IPS-15b (cell line): ENCODE data around the gene CEACAM1.
A peak's percentile ranks its signal among the peaks of the same experiment; 100 is the strongest.

Experiments
- H3K27me3 ChIP-seq: one replicate; pipeline ENCODE4 v1.6.1; 2013; ENCODE audit warnings: low read length; ENCODE audit not compliant: control insufficient read depth, insufficient read depth
- H3K36me3 ChIP-seq: one replicate; pipeline ENCODE4 v1.6.1; 2013; ENCODE audit warnings: low read length; ENCODE audit not compliant: control insufficient read depth, insufficient read depth
- H3K4me1 ChIP-seq: one replicate; pipeline ENCODE4 v1.6.1; 2013; ENCODE audit warnings: mild to moderate bottlenecking, low read length; ENCODE audit not compliant: control insufficient read depth, insufficient read depth
- H3K4me3 ChIP-seq: one replicate; pipeline ENCODE4 v1.5.1; 2013; ENCODE audit warnings: low read depth, low read length
- H3K9ac ChIP-seq: one replicate; pipeline ENCODE4 v1.6.1; 2013; ENCODE audit warnings: low read depth, mild to moderate bottlenecking, low read length
- H3K9me3 ChIP-seq: one replicate; pipeline ENCODE4 v1.6.1; 2013; ENCODE audit warnings: mild to moderate bottlenecking, low read length; ENCODE audit not compliant: control insufficient read depth, insufficient read depth

CEACAM1 gene

DNA sequence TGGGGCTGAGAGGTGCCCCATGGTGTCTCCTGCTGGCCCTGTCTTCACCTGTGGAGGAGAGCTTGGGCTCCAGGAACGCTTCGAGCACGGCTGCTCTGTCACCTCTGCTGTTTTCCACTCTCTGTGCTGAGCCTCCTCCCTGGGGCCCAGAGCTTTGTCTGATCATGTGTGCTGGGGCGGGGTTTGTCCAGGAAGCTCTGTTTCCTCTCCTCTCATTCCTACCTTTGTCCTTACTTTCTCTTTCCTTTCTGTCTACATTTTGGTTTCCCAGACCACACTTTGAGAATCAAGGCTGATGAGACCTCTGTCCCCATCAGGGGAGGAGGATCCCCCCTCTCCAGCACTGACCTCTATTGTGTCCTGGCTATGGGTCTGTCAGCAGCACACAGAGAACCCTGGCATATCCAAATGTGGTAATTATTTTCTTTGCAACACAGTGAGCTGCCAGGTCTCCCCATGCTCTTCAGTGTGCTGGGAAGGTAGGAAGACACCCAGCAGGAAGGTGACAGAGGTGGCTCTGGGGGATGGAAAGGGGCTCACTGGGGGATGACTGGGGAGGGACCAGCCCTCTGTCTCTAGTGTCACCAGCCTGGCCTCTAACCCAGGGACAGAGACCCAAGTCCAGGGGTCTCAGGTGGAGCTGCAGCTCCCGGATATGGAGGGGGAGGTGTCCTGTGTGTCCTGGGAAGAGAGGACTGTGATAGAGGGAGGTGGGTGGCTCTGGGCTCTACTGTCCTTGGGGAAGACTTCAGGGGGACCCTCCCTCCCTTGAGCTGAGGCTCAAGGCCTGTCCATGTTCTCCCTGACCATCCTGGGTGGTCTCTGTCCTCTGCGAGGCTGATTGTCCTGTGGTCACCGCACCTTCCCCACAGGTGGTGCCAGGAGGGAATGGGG lies at the start of gene CEACAM1:
CEACAM1 (minus strand) TSS at position 128 of the 894 bp plus-strand sequence; CDS start at position 21, 107 bp downstream.
- Histone ChIP-seq H3K36me3 (no peaks in the 10 kb centered on the region), H3K9me3 (no peaks in the 10 kb centered on the region), H3K4me1 (peaks cover 13% of the 10 kb centered on the region), H3K9ac (peak within 1 kb of the TSS; percentile 20), H3K27me3 (no peaks in the 10 kb centered on the region), H3K4me3 (no peak within 1 kb of the TSS)

DNA sequence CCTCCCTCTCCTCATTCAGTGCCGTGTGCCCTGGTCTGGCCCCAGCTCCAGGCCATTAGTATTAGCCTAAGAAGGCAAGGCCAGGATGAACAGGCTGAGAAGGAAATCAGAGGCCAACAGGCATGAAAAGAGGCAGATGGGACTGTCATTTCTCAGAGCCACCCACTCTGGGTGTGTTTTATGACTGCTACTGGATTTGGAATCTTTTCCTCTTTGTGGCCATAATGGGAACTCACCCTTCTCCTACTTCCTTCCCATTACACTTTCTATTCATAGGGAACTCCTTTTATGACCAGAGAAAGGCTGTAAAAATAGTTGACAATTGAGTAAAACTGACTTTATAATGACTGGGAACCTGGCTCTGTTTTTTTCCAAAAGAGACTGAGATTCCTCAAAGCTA lies 48.7 kb upstream of the CEACAM1 start:
- no peaks in the 10 kb centered on the region for H3K27me3 ChIP-seq

DNA sequence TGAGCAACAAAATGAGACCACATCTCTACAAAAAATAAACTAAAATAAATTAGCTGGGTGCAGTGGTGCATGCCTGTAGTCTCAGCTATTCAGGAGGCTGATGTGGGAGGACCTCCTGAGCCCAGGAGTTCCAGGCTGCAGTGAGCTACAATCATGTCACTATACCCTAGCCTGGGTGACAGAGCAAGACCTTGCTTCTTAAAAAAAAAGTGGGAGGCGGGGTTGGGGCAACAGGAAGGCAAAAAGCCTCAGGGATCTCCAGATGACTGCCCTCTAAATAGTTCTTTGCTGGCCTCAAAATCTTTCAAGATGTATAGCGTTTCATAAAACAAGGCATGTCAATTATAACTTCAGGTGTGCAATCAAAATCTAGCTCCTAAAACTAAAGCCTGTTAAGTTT lies 48.0 kb upstream of the CEACAM1 start:
- H3K27me3 ChIP-seq: no peaks in the 10 kb centered on the region
- no peak overlapping the region for H3K4me3 ChIP-seq
- no peaks in the 10 kb centered on the region for H3K36me3 ChIP-seq
- H3K4me1 ChIP-seq: peaks cover 5% of the 10 kb centered on the region
- no peak overlapping the region for H3K9ac ChIP-seq
- H3K9me3 ChIP-seq: no peaks in the 10 kb centered on the region

More for the DNA sequence above, 48.7 kb upstream of the CEACAM1 start:
- Histone ChIP-seq H3K4me3 (no peak overlapping the region), H3K36me3 (no peaks in the 10 kb centered on the region), H3K9me3 (no peaks in the 10 kb centered on the region), H3K9ac (no peak overlapping the region), H3K4me1 (peaks cover 5% of the 10 kb centered on the region)

DNA sequence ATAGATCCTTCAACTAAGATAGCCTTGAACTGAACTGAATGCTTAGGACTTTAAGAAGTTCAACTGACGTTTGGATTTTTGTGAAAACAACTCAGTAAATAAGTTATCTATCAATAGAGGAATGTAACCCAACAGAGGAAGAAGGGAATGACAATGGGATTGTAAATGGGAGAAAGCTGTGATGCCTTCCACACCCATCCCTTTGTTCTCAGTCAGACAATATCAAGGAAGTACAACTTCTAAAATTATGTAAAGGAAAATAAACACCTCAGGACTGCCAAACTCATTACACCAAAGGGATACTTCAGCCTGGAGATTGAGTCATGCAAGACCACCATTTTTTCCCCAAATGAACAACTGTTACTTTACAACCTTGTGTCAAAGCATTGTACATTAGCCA lies 45.4 kb upstream of the CEACAM1 start:
- no peaks in the 10 kb centered on the region for H3K36me3 ChIP-seq
- H3K4me1 ChIP-seq: peaks cover 5% of the 10 kb centered on the region
- no peak overlapping the region for H3K4me3 ChIP-seq
- H3K9ac ChIP-seq: no peak overlapping the region
- H3K27me3 ChIP-seq: no peaks in the 10 kb centered on the region
- no peaks in the 10 kb centered on the region for H3K9me3 ChIP-seq

DNA sequence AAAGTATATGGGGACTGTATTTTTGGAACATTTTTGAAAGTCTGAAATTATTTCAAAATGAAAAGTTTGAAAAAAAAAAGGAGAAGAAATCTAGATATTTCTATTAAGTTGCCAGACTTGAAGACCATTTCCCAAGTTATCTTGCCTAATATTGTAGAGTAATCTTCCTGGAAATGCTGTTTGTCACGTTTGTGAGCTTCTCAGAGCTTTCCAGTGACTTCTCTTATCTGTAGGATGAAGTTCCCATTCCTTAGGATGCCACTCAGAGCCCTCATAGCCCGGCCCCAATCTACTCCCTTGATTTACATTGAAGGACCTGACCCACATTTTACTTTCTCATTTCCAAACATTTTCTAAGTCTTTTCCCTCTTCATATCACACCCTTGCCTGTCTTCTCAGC lies 42.8 kb upstream of the CEACAM1 start:
- Histone ChIP-seq H3K9me3 (no peaks in the 10 kb centered on the region), H3K9ac (no peak overlapping the region), H3K4me3 (no peak overlapping the region), H3K36me3 (no peaks in the 10 kb centered on the region), H3K27me3 (no peaks in the 10 kb centered on the region), H3K4me1 (peaks cover 5% of the 10 kb centered on the region)

DNA sequence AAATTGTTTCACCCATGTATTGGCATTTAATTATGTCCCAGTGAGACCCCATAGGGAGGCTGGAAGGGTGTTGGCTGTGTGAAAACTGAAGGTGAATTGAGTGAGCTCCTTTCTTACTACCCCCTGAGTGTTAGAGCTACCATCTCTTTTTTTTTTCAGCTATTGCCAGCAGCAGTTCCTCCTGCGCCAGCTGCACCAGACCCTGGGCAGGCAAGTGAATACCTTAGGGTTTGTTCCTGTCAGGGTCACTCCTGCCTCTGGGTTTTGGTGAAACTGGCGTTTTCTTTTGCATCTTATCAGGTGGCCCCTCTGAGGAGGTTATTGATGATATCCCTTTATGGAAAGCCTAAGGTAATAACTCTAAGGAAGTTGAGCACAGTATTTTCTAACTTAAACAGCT lies 40.9 kb upstream of the CEACAM1 start:
- Histone ChIP-seq H3K4me1 (peaks cover 5% of the 10 kb centered on the region), H3K27me3 (no peaks in the 10 kb centered on the region), H3K9me3 (no peaks in the 10 kb centered on the region), H3K9ac (no peak overlapping the region), H3K36me3 (no peaks in the 10 kb centered on the region), H3K4me3 (no peak overlapping the region)

DNA sequence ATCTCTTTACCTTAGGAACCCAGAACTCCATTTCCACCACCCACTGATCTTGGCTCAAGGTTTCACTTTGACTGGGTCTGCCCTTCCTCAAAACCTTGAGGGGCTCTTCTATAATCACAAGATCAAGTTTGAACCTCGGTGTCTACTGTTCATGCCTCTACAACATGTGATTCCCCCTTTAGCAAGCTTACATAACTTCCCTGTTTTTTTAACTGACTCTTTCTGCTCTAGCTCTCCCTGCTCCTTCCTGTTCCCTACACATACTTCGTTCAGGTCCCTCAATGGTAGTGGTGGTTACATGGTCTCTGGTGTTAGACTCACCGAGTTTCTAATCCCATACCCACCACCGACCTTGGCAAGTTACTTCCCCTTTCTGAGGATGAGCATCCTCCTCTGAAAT lies 39.7 kb upstream of the CEACAM1 start:
- Histone ChIP-seq H3K4me3 (no peak overlapping the region), H3K9ac (no peak overlapping the region), H3K9me3 (no peaks in the 10 kb centered on the region), H3K36me3 (no peaks in the 10 kb centered on the region), H3K27me3 (no peaks in the 10 kb centered on the region), H3K4me1 (no peaks in the 10 kb centered on the region)

DNA sequence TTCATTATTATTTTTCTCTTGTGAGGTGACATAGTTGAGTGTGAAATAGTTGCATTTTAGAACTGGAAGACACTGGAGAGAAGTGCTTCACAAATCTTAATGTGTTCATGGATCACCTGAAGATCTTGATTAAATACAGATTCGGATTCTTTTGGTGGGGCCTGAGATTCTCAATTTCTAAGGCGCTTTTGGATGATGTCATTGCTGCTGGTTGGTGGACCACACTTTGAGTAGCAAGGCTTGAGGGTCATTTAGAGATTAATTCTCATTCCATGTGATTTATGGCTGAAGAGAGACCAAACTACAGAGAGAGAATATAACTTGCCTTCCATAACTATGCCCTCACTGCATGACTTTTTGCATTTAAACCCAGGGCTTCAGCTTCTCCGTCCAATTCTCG lies 39.3 kb upstream of the CEACAM1 start:
- Histone ChIP-seq H3K27me3 (no peaks in the 10 kb centered on the region), H3K36me3 (no peaks in the 10 kb centered on the region), H3K9me3 (no peaks in the 10 kb centered on the region), H3K9ac (no peak overlapping the region), H3K4me1 (no peaks in the 10 kb centered on the region), H3K4me3 (no peak overlapping the region)

DNA sequence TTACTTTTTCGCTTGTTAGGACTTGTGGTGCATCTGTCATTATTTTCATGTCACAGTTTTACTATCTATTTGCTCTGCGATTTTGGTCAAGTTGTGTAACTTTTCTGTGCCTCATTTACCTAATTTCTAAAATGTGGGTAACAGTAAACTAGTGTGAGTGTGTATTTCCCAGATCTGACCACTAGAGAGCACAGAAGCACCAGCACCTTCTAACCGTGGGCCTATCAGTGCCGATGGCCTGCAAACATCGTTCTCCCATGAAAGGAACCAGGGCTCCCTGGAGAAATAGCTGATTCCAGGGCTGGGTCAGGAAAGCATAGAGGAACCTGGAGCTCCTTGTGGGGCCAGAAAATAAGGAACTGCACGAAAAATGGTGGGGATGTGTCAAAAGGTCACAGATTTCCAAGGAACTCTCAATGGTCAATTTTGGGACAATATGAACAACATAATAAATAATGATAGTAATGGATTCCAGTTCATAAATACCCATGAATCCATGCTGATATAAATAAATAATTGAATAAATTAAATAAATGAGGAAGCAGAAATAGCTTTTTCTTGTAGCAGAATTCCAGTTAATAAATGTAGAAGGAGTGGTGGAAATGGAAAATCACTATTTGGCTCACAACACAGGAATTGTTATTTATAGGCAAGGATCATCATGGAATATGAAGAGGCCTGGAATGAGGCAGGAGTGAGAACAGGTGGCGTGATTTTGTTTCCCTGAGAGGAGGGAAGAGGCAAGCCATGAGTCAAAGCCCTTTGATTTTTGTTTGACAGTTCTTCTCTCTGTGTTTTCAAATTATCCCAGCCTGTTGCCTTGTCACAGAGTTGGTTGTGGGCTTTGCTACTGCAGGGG lies 35.3 kb upstream of the CEACAM1 start:
- no peak overlapping the region for H3K9ac ChIP-seq
- H3K4me1 ChIP-seq: peaks cover 8% of the 10 kb centered on the region
- no peak overlapping the region for H3K4me3 ChIP-seq
- H3K9me3 ChIP-seq: no peaks in the 10 kb centered on the region
- H3K36me3 ChIP-seq: no peaks in the 10 kb centered on the region
- no peaks in the 10 kb centered on the region for H3K27me3 ChIP-seq

DNA sequence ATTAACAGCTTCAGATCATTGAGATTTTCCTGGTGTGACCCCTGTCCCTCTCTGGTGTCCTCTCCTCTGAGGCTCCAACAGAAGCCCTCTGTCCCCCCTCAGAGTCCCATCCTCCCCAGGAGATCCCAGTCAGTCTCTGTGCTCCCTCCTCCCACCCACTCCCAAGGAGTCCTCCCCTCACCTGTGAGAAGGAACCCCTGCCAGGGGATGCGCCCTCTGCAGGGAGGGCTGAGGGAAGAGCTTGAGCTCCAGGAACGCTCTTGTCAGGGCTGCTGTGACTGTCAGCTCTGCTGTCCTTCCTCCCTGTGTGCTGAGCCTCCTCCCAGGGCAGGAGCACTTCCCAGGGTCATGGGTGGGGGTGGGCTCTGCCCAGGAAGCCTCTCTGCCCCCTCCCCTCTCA lies 33.2 kb upstream of the CEACAM1 start:
- no peak overlapping the region for H3K4me3 ChIP-seq
- no peaks in the 10 kb centered on the region for H3K9me3 ChIP-seq
- no peaks in the 10 kb centered on the region for H3K27me3 ChIP-seq
- no peaks in the 10 kb centered on the region for H3K36me3 ChIP-seq
- H3K4me1 ChIP-seq: peaks cover 16% of the 10 kb centered on the region
- no peak overlapping the region for H3K9ac ChIP-seq

DNA sequence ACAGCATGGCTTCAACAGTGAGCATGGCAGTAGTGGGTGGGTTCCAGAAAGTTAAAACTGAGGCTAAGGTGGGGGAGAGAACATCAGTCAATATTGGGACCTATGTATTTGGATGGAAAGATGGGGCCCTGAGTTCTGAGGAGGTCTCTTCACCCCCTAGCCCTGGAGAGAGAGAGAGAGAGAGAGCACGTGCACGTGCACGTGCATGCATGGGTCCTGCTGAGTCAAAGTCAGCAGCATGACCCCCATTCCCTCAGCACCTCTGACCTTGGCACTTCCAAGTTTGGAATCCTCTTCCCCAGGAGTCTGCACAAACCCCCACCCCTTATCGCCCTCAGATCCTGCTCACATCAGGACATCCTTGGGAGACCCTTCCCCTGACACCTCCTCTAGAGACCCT lies 32.5 kb upstream of the CEACAM1 start:
- Histone ChIP-seq H3K27me3 (no peaks in the 10 kb centered on the region), H3K36me3 (no peaks in the 10 kb centered on the region), H3K4me3 (no peak overlapping the region), H3K9ac (no peak overlapping the region), H3K9me3 (no peaks in the 10 kb centered on the region), H3K4me1 (peaks cover 16% of the 10 kb centered on the region)
